ENCODE results near the gene UBXN10.

Gene UBXN10

GRCh38 chr1:20168564-20169491 is 17.1 kb upstream of the UBXN10 start:
- H3K27me3 ChIP-seq (ENCODE audit: control insufficient read depth in 2 of 2, insufficient read depth in 2 of 2, low read length in 2 of 2) = no peaks in the 10 kb centered on the region
- peaks cover 0 to 13% of the 10 kb centered on the region in 2 donors for H3K4me1 ChIP-seq (ENCODE audit: control insufficient read depth in 2 of 2, insufficient read depth in 2 of 2, low read length in 2 of 2)
- H3K27ac ChIP-seq (ENCODE audit: low read depth in 2 of 2, low read length in 2 of 2) = no peak overlapping the region
- H3K9me3 ChIP-seq (ENCODE audit: control insufficient read depth in 2 of 2, low read length in 2 of 2) = peaks cover 5% of the 10 kb centered on the region in 2 donors
- H3K36me3 ChIP-seq (ENCODE audit: control insufficient read depth in 2 of 2, insufficient read depth in 2 of 2, low read length in 2 of 2) = no peaks in the 10 kb centered on the region
- H3K4me3 ChIP-seq (ENCODE audit: low read length in 2 of 2) = no peak overlapping the region
- no peak overlapping the region for H3K9ac ChIP-seq (ENCODE audit: low read depth in 1 of 2, low read length in 2 of 2)

- Histone ChIP-seq H3K4me1 (ENCODE audit: control insufficient read depth in 2 of 2, insufficient read depth in 2 of 2, low read length in 2 of 2) (peaks cover 0 to 13% of the 10 kb centered on the region in 2 donors), H3K9me3 (ENCODE audit: control insufficient read depth in 2 of 2, low read length in 2 of 2) (peaks cover 3 to 5% of the 10 kb centered on the region in 2 donors), H3K9ac (ENCODE audit: low read depth in 1 of 2, low read length in 2 of 2) (no peak overlapping the region), H3K27ac (ENCODE audit: low read depth in 2 of 2, low read length in 2 of 2) (no peak overlapping the region), H3K36me3 (ENCODE audit: control insufficient read depth in 2 of 2, insufficient read depth in 2 of 2, low read length in 2 of 2) (no peaks in the 10 kb centered on the region), H3K27me3 (ENCODE audit: control insufficient read depth in 2 of 2, insufficient read depth in 2 of 2, low read length in 2 of 2) (no peaks in the 10 kb centered on the region), H3K4me3 (ENCODE audit: low read length in 2 of 2) (no peak overlapping the region)
Measured at GRCh38 chr1:20169932-20170331, 16.0 kb upstream of the UBXN10 start.

GRCh38 chr1:20172033-20172590 is 13.8 kb upstream of the UBXN10 start:
- no peaks in the 10 kb centered on the region for H3K27me3 ChIP-seq (ENCODE audit: control insufficient read depth in 2 of 2, insufficient read depth in 2 of 2, low read length in 2 of 2)
- H3K4me1 ChIP-seq (ENCODE audit: control insufficient read depth in 2 of 2, insufficient read depth in 2 of 2, low read length in 2 of 2) = peaks cover 0 to 7% of the 10 kb centered on the region in 2 donors

GRCh38 chr1:20174937-20175666 is 10.8 kb upstream of the UBXN10 start:
- no peaks in the 10 kb centered on the region for H3K27me3 ChIP-seq (ENCODE audit: control insufficient read depth in 2 of 2, insufficient read depth in 2 of 2, low read length in 2 of 2)
- no peaks in the 10 kb centered on the region for H3K9me3 ChIP-seq (ENCODE audit: control insufficient read depth in 2 of 2, low read length in 2 of 2)
- no peak overlapping the region for H3K4me3 ChIP-seq (ENCODE audit: low read length in 2 of 2)
- H3K27ac ChIP-seq (ENCODE audit: low read depth in 2 of 2, low read length in 2 of 2) = no peak overlapping the region
- no peaks in the 10 kb centered on the region for H3K36me3 ChIP-seq (ENCODE audit: control insufficient read depth in 2 of 2, insufficient read depth in 2 of 2, low read length in 2 of 2)
- H3K9ac ChIP-seq (ENCODE audit: low read depth in 1 of 2, low read length in 2 of 2) = no peak overlapping the region
- H3K4me1 ChIP-seq (ENCODE audit: control insufficient read depth in 2 of 2, insufficient read depth in 2 of 2, low read length in 2 of 2) = peaks cover 0 to 7% of the 10 kb centered on the region in 2 donors

More at GRCh38 chr1:20172033-20172590, 13.8 kb upstream of the UBXN10 start:
- Histone ChIP-seq H3K27ac (ENCODE audit: low read depth in 2 of 2, low read length in 2 of 2) (no peak overlapping the region), H3K9me3 (ENCODE audit: control insufficient read depth in 2 of 2, low read length in 2 of 2) (no peaks in the 10 kb centered on the region), H3K36me3 (ENCODE audit: control insufficient read depth in 2 of 2, insufficient read depth in 2 of 2, low read length in 2 of 2) (no peaks in the 10 kb centered on the region), H3K9ac (ENCODE audit: low read depth in 1 of 2, low read length in 2 of 2) (no peak overlapping the region), H3K4me3 (ENCODE audit: low read length in 2 of 2) (no peak overlapping the region)

- no peak overlapping the region for H3K4me3 ChIP-seq (ENCODE audit: low read length in 2 of 2)
- no peaks in the 10 kb centered on the region for H3K27me3 ChIP-seq (ENCODE audit: control insufficient read depth in 2 of 2, insufficient read depth in 2 of 2, low read length in 2 of 2)
- peaks cover 3 to 7% of the 10 kb centered on the region in 2 donors for H3K4me1 ChIP-seq (ENCODE audit: control insufficient read depth in 2 of 2, insufficient read depth in 2 of 2, low read length in 2 of 2)
- no peaks in the 10 kb centered on the region for H3K36me3 ChIP-seq (ENCODE audit: control insufficient read depth in 2 of 2, insufficient read depth in 2 of 2, low read length in 2 of 2)
- H3K27ac ChIP-seq (ENCODE audit: low read depth in 2 of 2, low read length in 2 of 2) = no peak overlapping the region
- H3K9ac ChIP-seq (ENCODE audit: low read depth in 1 of 2, low read length in 2 of 2) = no peak overlapping the region
- H3K9me3 ChIP-seq (ENCODE audit: control insufficient read depth in 2 of 2, low read length in 2 of 2) = no peaks in the 10 kb centered on the region
Measured at GRCh38 chr1:20178634-20179370, 7.1 kb upstream of the UBXN10 start.

- no peaks in the 10 kb centered on the region for H3K9me3 ChIP-seq (ENCODE audit: control insufficient read depth in 2 of 2, low read length in 2 of 2)
- H3K36me3 ChIP-seq (ENCODE audit: control insufficient read depth in 2 of 2, insufficient read depth in 2 of 2, low read length in 2 of 2) = no peaks in the 10 kb centered on the region
- no peaks in the 10 kb centered on the region for H3K27me3 ChIP-seq (ENCODE audit: control insufficient read depth in 2 of 2, insufficient read depth in 2 of 2, low read length in 2 of 2)
- no peak overlapping the region for H3K27ac ChIP-seq (ENCODE audit: low read depth in 2 of 2, low read length in 2 of 2)
- peaks cover 3 to 10% of the 10 kb centered on the region in 2 donors for H3K4me1 ChIP-seq (ENCODE audit: control insufficient read depth in 2 of 2, insufficient read depth in 2 of 2, low read length in 2 of 2)
- no peak overlapping the region for H3K4me3 ChIP-seq (ENCODE audit: low read length in 2 of 2)
- no peak overlapping the region for H3K9ac ChIP-seq (ENCODE audit: low read depth in 1 of 2, low read length in 2 of 2)
Measured at GRCh38 chr1:20179371-20180128, 6.3 kb upstream of the UBXN10 start.

- peaks cover 3 to 13% of the 10 kb centered on the region in 2 donors for H3K4me1 ChIP-seq (ENCODE audit: control insufficient read depth in 2 of 2, insufficient read depth in 2 of 2, low read length in 2 of 2)
- no peaks in the 10 kb centered on the region for H3K27me3 ChIP-seq (ENCODE audit: control insufficient read depth in 2 of 2, insufficient read depth in 2 of 2, low read length in 2 of 2)
- no peak overlapping the region for H3K9ac ChIP-seq (ENCODE audit: low read depth in 1 of 2, low read length in 2 of 2)
- H3K36me3 ChIP-seq (ENCODE audit: control insufficient read depth in 2 of 2, insufficient read depth in 2 of 2, low read length in 2 of 2) = no peaks in the 10 kb centered on the region
- no peaks in the 10 kb centered on the region for H3K9me3 ChIP-seq (ENCODE audit: control insufficient read depth in 2 of 2, low read length in 2 of 2)
- no peak overlapping the region for H3K4me3 ChIP-seq (ENCODE audit: low read length in 2 of 2)
- H3K27ac ChIP-seq (ENCODE audit: low read depth in 2 of 2, low read length in 2 of 2) = no peak overlapping the region
Measured at GRCh38 chr1:20180129-20180843, 5.6 kb upstream of the UBXN10 start.

- Histone ChIP-seq H3K9ac (ENCODE audit: low read depth in 1 of 2, low read length in 2 of 2) (no peak overlapping the region), H3K4me1 (ENCODE audit: control insufficient read depth in 2 of 2, insufficient read depth in 2 of 2, low read length in 2 of 2) (peaks cover 3 to 17% of the 10 kb centered on the region in 2 donors), H3K9me3 (ENCODE audit: control insufficient read depth in 2 of 2, low read length in 2 of 2) (no peaks in the 10 kb centered on the region), H3K27ac (ENCODE audit: low read depth in 2 of 2, low read length in 2 of 2) (no peak overlapping the region), H3K27me3 (ENCODE audit: control insufficient read depth in 2 of 2, insufficient read depth in 2 of 2, low read length in 2 of 2) (no peaks in the 10 kb centered on the region), H3K4me3 (ENCODE audit: low read length in 2 of 2) (no peak overlapping the region), H3K36me3 (ENCODE audit: control insufficient read depth in 2 of 2, insufficient read depth in 2 of 2, low read length in 2 of 2) (no peaks in the 10 kb centered on the region)
Measured at GRCh38 chr1:20180844-20181207, 5.1 kb upstream of the UBXN10 start.

- Histone ChIP-seq H3K27me3 (ENCODE audit: control insufficient read depth in 2 of 2, insufficient read depth in 2 of 2, low read length in 2 of 2) (no peaks in the 10 kb centered on the region), H3K9me3 (ENCODE audit: control insufficient read depth in 2 of 2, low read length in 2 of 2) (no peaks in the 10 kb centered on the region), H3K9ac (ENCODE audit: low read depth in 1 of 2, low read length in 2 of 2) (no peak overlapping the region), H3K27ac (ENCODE audit: low read depth in 2 of 2, low read length in 2 of 2) (no peak overlapping the region), H3K4me1 (ENCODE audit: control insufficient read depth in 2 of 2, insufficient read depth in 2 of 2, low read length in 2 of 2) (peaks cover 13 to 30% of the 10 kb centered on the region in 2 donors), H3K36me3 (ENCODE audit: control insufficient read depth in 2 of 2, insufficient read depth in 2 of 2, low read length in 2 of 2) (no peaks in the 10 kb centered on the region), H3K4me3 (ENCODE audit: low read length in 2 of 2) (no peak overlapping the region)
Measured at GRCh38 chr1:20182415-20182814, 3.5 kb upstream of the UBXN10 start.

Data from mucosa of rectum (tissue), 2 donors.